Spleen (tissue), 7 donors: Measurements from ENCODE around the gene GHRH.

Experiments used
- CTCF ChIP-seq, 11 experiments: fragments of 200-600 bp in 7 of 11; fragments of 450-650 bp in 4 of 11; sonication (generic) in 4 of 11; IDR thresholded peaks in 8 of 11; conservative IDR thresholded peaks in 3 of 11; 1 replicate in 7 of 11; 2 replicates in 4 of 11; pipeline versions ENCODE4 v1.4.0 to v1.8.0; 2016 to 2021; ENCODE audit warnings: antibody characterized with exemption in 11 of 11, inconsistent platforms in 4 of 11, mild to moderate bottlenecking in 1 of 11
- POLR2A ChIP-seq, 3 donors: fragments of 450-650 bp; IDR thresholded peaks; one replicate each; pipeline ENCODE4 v1.5.1; 2017; ENCODE audit warnings: antibody characterized with exemption in 3 of 3, mild to moderate bottlenecking in 1 of 3
- donor health status: DM: no; HTN: no; CAD: no; lungs with moderate emphysema.
- donor health status: DM: no; HTN: no; CAD: no.
- donor health status: DM: no; HTN: no; CAD: no.

GRCh38 chr20:37283530-37284195 lies 22.0 kb upstream of the GHRH start:
- no peak for TF ChIP-seq CTCF (IDR thresholded peaks at IDR 0.05 in 8 of 11, conservative IDR thresholded peaks at IDR 0.05 in 3 of 11)
- TF ChIP-seq POLR2A (IDR thresholded peaks at IDR 0.05), result no peak
